COLO668 (cell line): ENCODE results near the gene TREM2.

ENCODE experiments used
- DNase-seq: peaks from one replicate; lab custom pipeline; 2025; ENCODE audit not compliant: unreplicated experiment; lab: John Stamatoyannopoulos, UW

The TREM2 gene

GRCh38 chr6:41184761-41185160, 21.8 kb upstream of the TREM2 start:
- no peak for DNase-seq

- peak; percentile 20 for DNase-seq
These were observed 19.4 kb upstream of the TREM2 start for GRCh38 chr6:41182069-41183034.

- no peak for DNase-seq
These were observed 18.6 kb upstream of the TREM2 start for GRCh38 chr6:41181566-41181965.

GRCh38 chr6:41179163-41179562, 16.2 kb upstream of the TREM2 start:
- DNase-seq = no peak

GRCh38 chr6:41177695-41178094, 14.8 kb upstream of the TREM2 start:
- DNase-seq = no peak

- no peak for DNase-seq
These were observed 14.4 kb upstream of the TREM2 start for GRCh38 chr6:41177287-41177686.

GRCh38 chr6:41176189-41176588, 13.3 kb upstream of the TREM2 start:
- no peak for DNase-seq

- no peak for DNase-seq
These were observed 12.2 kb upstream of the TREM2 start for GRCh38 chr6:41175084-41175483.

GRCh38 chr6:41174610-41175009, 11.7 kb upstream of the TREM2 start:
- no peak for DNase-seq

GRCh38 chr6:41171908-41172307, 9.0 kb upstream of the TREM2 start:
- DNase-seq = no peak

- no peak for DNase-seq
These were observed 7.7 kb upstream of the TREM2 start for GRCh38 chr6:41170547-41171160.

- no peak for DNase-seq
These were observed 4.5 kb upstream of the TREM2 start for GRCh38 chr6:41167173-41167963.

GRCh38 chr6:41164551-41165120, 1.7 kb upstream of the TREM2 start:
- DNase-seq = no peak

GRCh38 chr6:41163419-41163717, 452 bp upstream of the TREM2 start:
- DNase-seq = no peak

- DNase-seq = no peak
These were observed 914 bp downstream of the TREM2 start for GRCh38 chr6:41161851-41162552.

- DNase-seq = no peak
These were observed 1.5 kb downstream of the TREM2 start for GRCh38 chr6:41161380-41161779.

GRCh38 chr6:41160933-41161332, 2.0 kb downstream of the TREM2 start:
- DNase-seq = no peak

- peak; percentile 46 for DNase-seq
These were observed 3.4 kb downstream of the TREM2 start for GRCh38 chr6:41159415-41160082.

- no peak for DNase-seq
These were observed 5.6 kb downstream of the TREM2 start for GRCh38 chr6:41157323-41157722.

- DNase-seq = no peak
These were observed 6.1 kb downstream of the TREM2 start for GRCh38 chr6:41156771-41157170.
